GM18873 (cell line): ENCODE measurements around the gene RPS2.
A peak's percentile ranks its signal among the peaks of the same experiment; 100 is the strongest.

Source experiments
- ATAC-seq: cut with Tn5 transposase; IDR thresholded peaks from one replicate; pipeline ENCODE4 v1.9.1; 2021; ENCODE audit warnings: mild to moderate bottlenecking, moderate library complexity, moderate number of reproducible peaks; ENCODE audit not compliant: unreplicated experiment, low FRiP score

Gene RPS2

GRCh38 chr16:1999866-2000514 is 35.4 kb upstream of the RPS2 start:
- ATAC-seq, result no peak

GRCh38 chr16:1998852-1999801 is 34.5 kb upstream of the RPS2 start:
- no peak for ATAC-seq

- ATAC-seq, result no peak
Measured at GRCh38 chr16:1998360-1998835, 33.8 kb upstream of the RPS2 start.

- ATAC-seq, result no peak
Measured at GRCh38 chr16:1997494-1998359, 33.1 kb upstream of the RPS2 start.

GRCh38 chr16:1993731-1994131 is 29.1 kb upstream of the RPS2 start:
- ATAC-seq, result no peak

- ATAC-seq, result no peak
Measured at GRCh38 chr16:1992704-1993317, 28.2 kb upstream of the RPS2 start.

- ATAC-seq, result no peak
Measured at GRCh38 chr16:1991948-1992703, 27.5 kb upstream of the RPS2 start.

GRCh38 chr16:1991588-1991947 is 26.9 kb upstream of the RPS2 start:
- no peak for ATAC-seq

GRCh38 chr16:1991135-1991551 is 26.5 kb upstream of the RPS2 start:
- ATAC-seq, result peak; percentile 43

GRCh38 chr16:1990351-1991134 is 25.9 kb upstream of the RPS2 start:
- no peak for ATAC-seq

- ATAC-seq, result no peak
Measured at GRCh38 chr16:1990101-1990350, 25.4 kb upstream of the RPS2 start.

- ATAC-seq, result no peak
Measured at GRCh38 chr16:1989209-1990100, 24.8 kb upstream of the RPS2 start, which contains the start of gene SYNGR3. Gene SYNGR3, plus strand, starts transcription at chr16:1989970. Its CDS starts 133 bp downstream, at chr16:1990103.

- ATAC-seq, result no peak
Measured at GRCh38 chr16:1987198-1987597, 22.6 kb upstream of the RPS2 start.

- ATAC-seq, result no peak
Measured at GRCh38 chr16:1985466-1986150, 21.0 kb upstream of the RPS2 start.

GRCh38 chr16:1984347-1985225 is 20.0 kb upstream of the RPS2 start:
- ATAC-seq, result no peak

GRCh38 chr16:1983544-1984346 is 19.1 kb upstream of the RPS2 start, which contains the start of gene GFER:
Gene GFER, plus strand, starts transcription at chr16:1984193. Its CDS starts 26 bp downstream, at chr16:1984219.
- peak; percentile 53 for ATAC-seq
